HG03442 (cell line): ENCODE data around the gene TUNAR.

ENCODE experiments used
- ATAC-seq: cut with Tn5 transposase; IDR thresholded peaks from one replicate; pipeline ENCODE4 v1.9.1; 2021; ENCODE audit warnings: mild to moderate bottlenecking, moderate library complexity; ENCODE audit not compliant: unreplicated experiment

The TUNAR gene

DNA sequence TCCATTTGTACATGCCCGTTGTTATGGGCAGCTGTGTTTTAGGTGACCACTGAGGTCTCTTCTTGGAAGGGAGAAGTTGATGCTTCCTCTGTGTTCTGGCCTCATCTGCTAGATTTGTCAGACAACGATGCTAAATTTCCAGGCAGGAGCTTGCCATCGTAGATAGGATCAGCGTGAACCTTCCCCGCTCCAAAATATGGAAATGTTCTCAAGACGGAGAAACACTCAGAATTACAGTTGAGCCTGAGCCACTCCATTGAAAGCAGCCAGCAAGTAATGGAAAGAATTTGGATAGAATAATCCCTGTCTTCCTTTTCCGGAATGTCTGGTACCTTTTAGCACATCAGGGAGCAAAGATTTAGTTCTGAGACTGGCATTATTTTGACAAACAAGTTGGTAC is 34.8 kb downstream of the TUNAR start:
- no peak for ATAC-seq

DNA sequence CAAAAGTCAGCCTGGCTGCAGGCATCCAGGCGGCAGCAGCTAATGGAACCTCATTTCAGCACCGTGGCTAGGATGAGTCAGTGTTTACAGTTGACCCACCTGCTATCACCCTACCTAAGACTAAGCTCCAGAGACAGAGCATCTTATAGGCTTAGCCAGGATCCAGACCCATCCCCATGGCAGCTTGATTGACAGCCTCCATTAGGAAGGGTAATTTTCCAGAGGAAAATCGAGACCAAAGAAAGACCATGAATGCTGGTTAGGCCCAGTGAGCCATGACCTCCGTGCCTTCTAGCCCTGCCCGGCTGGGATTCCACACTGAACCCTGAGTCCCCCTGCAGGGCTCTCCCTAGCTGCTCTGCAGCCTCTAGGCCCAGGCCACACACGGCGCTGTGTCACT is 38.7 kb downstream of the TUNAR start:
- no peak for ATAC-seq

DNA sequence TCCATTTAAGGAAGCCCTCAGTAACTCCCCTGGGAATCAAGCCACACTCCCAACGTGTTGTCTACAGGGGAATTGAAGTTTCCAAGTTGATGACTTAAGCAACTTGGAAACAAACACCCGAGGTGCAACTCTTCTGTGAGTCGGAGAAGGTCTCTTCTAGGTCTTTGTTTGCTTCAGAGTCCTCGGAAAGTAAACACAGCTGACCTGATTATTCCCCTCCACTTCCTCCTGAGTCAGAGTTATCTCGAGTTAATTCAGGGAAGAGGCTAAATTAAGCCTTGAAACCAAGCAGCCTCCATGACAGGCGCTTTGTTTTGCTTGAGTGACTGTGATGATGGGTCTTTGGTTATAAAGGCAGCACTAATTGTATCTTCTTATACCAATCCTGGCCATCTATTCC is 41.8 kb downstream of the TUNAR start:
- ATAC-seq: no peak

DNA sequence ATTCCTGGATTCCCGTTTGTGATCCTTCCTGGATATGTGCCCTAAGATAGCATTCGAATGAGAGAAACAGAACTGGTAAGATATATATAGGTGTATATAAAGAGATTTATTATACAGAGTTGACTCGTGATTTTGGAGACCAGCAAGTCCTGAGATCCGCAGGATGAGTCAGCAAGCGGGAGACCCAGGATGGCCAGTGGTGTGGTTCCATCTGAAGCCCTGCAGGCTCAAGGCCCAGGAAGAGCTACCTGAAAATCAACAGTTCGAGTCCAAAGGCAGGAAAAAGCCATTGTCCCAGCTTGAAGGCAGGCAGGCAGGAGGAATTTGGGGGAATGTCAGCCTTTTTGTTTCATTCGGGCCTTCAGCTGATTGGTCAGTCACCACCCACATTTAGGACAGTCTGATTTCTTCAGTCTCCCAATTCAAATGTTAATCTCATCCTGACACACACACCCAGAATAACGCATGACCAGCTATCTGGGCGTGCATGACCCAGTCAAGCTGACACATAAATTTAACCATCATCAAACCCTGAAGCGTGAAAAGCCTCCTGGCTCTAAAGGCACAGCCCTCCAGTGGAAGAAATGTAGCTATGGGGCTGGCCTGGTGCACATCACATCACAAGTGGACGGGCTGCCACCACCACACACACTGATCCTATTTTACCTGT is 44.3 kb downstream of the TUNAR start:
- ATAC-seq: no peak

- ATAC-seq: no peak
Observed at GRCh38 chr14:95922080-95922479, 45.4 kb downstream of the TUNAR start.

DNA sequence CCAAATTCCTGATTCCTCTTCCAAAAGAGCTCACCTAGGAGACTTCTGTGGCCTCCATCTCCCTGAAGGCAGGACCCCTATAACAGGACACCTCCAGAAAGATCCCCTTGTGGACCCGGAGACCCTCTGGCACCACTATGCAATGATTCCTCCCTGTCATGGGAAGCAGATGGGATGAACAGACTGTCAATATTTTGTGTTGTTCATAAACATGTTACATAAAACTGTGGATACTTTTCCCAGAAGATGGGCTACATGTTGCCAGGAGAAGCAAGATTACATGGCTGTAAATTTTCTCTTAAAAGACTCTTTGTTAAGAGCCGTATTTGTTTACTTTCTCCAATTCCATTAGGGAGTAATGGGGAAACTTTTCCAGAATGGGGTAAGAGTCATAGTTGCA is 52.1 kb downstream of the TUNAR start:
- no peak for ATAC-seq

GRCh38 chr14:95931384-95931783 is 54.8 kb downstream of the TUNAR start:
- ATAC-seq: no peak

- ATAC-seq: no peak
Observed at GRCh38 chr14:95935228-95935822, 58.7 kb downstream of the TUNAR start.

DNA sequence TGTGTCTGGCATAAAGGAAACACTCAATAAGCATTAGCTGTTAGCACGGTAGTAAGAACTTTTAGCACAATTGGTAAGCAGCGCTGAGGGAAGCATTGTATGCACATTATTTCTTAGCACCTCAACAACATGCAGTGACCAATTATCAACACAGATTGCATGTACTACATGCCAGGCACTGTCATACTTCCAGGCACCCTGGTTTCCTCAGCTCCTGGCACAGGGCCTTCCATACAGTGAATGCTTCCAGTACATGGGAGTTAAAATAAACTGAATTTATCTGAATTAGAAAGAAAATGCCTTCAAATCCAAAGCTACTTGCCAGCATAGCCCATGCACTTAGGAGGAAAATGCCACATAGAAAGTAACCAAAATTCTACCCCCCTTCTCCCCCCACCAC is 59.4 kb downstream of the TUNAR start:
- ATAC-seq: no peak

DNA sequence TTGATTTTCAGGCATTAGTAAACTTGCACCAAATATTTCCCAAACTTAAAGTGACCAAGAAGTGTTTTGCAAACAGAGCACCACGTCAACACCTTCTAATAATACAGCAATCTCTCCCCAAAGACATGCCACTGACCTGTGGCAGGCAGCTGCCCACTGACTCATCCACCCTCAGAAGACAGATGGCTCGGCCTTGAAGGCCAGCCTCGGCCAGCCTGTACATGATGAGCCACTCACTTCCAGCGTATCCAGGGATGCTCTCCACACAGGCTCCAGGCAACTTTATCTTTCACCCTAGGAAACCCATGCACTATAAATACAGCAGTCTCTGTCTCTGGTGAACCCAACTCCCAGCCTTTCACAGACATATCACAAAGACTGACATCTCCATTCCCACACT is 62.7 kb downstream of the TUNAR start:
- ATAC-seq: no peak

- ATAC-seq: no peak
Observed at GRCh38 chr14:95941897-95942296, 65.3 kb downstream of the TUNAR start.

DNA sequence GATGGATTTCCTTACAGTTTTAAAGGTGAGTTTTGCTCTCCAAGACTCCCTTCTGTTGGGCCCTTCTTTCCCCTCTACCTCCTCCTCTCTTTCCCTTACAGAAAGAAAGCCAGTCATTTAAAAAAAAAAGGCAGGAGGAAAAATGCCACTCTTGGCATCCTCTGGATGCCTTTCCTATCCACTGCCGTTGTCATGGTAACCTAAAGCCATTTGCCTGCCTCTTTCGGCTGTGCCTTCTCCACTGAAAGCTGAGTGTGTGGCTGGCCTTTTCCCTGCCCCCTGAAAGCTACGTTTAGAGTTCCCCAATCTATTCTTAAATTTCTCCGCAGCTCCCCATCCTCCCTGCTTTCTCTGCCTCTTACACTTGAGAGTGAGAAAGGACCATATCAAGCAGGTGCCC is 67.1 kb downstream of the TUNAR start:
- ATAC-seq: no peak

GRCh38 chr14:95944462-95944861 is 67.8 kb downstream of the TUNAR start:
- no peak for ATAC-seq

- no peak for ATAC-seq
Observed at GRCh38 chr14:95946867-95947266, 70.2 kb downstream of the TUNAR start.

- ATAC-seq: no peak
Observed at GRCh38 chr14:95948558-95948981, 71.9 kb downstream of the TUNAR start.

DNA sequence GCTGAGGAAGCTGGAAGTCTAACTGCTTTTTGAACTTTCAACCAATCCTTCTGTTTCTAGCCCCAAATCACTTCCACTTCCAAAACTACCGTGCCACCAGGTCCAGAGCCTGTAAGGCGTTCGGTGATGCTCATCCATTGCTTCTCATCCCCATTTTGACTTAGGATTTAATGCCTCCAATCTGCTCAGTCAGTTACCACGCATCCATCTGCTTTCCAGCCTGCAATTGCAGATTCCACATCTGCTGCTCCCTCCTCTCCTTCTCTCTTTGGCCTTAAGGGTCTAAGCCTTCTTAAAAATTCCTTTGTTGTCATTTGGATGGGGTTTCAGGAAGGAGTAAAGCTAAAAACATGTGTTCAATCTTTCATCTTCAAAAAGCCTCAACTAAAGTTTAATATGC is 74.7 kb downstream of the TUNAR start:
- ATAC-seq: no peak

GRCh38 chr14:95953111-95953724 is 76.6 kb downstream of the TUNAR start:
- ATAC-seq: no peak

DNA sequence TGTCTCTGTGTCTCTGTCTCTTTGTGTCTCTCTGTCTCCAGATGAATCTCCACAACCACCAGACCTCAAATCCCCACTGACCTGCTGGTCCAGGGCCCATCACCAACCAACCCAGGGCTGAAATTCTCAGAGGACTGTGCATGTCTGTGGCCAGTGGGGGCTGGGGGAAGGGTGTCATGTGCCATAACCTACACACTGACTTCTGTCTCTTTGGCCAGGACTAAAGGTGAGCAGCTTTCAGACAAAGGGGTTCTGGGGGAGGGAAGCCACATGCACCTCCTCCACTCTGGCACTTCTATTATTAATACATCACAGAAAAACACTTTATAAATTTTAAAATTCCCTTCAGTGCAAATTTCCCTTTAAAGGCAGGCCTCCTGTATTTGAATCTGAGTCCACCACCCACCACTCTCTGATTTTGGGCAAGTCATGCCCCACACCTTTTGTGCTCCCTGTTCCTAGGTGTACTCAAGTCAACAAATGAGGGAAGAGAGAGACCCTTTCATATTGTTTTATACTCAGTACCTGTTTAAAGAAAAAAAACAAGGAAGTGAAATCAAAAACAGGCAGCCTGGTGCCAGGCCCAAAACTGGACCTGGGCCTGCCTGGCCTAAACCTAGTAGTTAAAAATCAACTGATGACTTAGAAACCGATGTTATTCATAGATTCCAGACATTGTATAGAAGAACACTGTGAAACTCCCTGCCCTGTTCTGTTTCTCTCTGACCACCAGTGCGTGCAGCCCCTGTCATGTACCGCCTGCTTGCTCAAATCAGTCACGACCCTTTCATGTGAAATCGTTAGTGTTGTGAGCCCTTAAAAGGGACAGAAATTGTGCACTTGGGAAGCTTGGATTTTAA is 80.2 kb downstream of the TUNAR start:
- no peak for ATAC-seq

GRCh38 chr14:95958105-95958504 is 81.5 kb downstream of the TUNAR start:
- no peak for ATAC-seq

- no peak for ATAC-seq
Observed at GRCh38 chr14:95959317-95959716, 82.7 kb downstream of the TUNAR start.

DNA sequence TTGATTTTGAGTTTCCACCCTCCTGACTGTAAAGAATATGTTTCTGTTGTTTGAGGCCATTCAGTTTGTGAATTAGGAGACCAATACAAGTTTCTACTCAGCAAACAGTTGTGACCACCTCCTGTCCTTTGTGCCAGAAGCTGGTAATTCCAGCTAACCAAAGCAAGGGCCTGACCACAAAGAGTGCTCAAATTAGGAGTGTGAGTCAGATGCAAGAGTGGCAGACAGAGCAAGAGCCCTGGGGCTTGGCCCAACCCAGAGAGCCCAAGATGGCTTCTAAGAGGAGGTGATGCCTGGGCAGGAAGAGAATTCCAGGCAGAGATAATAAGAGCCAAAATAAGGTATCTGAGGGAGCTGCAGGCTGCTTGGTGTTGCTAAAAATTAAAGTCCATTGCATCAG is 84.8 kb downstream of the TUNAR start:
- ATAC-seq: no peak

DNA sequence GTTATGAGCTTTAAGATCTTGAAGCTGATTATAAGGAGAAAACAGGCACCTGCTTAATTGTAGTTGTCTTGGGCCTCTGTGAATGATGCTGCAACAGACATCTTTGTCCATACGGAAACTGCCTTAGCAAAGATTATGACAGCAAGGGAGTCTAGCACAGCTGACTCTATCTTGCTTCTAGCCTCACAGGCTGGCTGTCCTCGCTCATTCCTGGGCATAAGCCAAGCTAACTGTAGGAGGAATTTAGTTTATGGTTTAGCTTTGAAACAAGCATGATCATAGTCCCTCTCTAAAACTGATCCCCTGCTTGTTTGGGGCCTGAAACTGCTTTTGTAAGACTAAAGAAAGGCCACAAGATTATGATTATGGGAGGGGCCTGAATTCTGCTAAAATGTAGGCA is 88.3 kb downstream of the TUNAR start:
- no peak for ATAC-seq
